HepG2 (cell line): ENCODE data around the gene PRKCZ. TPM values are rescaled to one million over a fixed set of nuclear protein-coding genes. Genes with fewer than 3 reads are reported as not detected.

ENCODE experiments used
- ATAC-seq: fragments of 200-7000 bp; cut with Tn5 transposase; 3 replicates; pipeline ENCODE4 v1.9.1; 2020; ENCODE audit warnings: mild to moderate bottlenecking, moderate library complexity
- BruUV-seq: library from RNA; stranded (reverse); fragments of 400-500 nt; replicated peaks from 2 replicates; lab custom pipeline; 2021; lab: Mats Ljungman, UMichigan
- CTCF ChIA-PET: fragments of 300-600 bp; formaldehyde crosslinking; extraction: SDS; loops from one replicate; lab custom pipeline; 2021; ENCODE audit warnings: low total read pairs, inconsistent platforms, low intra/inter-chr PET ratio; lab: Yijun Ruan, JAX
- POLR2A ChIA-PET: fragments of 350-600 bp; sonication (Branson Sonifier 250); formaldehyde crosslinking; loops from one replicate; lab custom pipeline; 2020; ENCODE audit warnings: antibody characterized with exemption, inconsistent platforms; lab: Yijun Ruan, JAX
- DNase-seq: peaks from one replicate; pipeline ENCODE4 v3.0.0-alpha.2; 2015; ENCODE audit warnings: low spot score
- FAIRE-seq: peaks from 3 replicates; lab custom pipeline; 2011; peaks lifted over from hg19 to GRCh38; lab: Jason Lieb, UNC
- H2AFZ ChIP-seq: one replicate; pipeline ENCODE4 v1.6.1; 2011; ENCODE audit warnings: low read length, inconsistent platforms
- H3K27ac ChIP-seq: fragments of 300-600 bp; 3 replicates; pipeline ENCODE4 v1.8.0; 2011; ENCODE audit warnings: mixed run types, mild to moderate bottlenecking, mixed read lengths, low read length, inconsistent platforms; ENCODE audit not compliant: insufficient read depth; ENCODE audit errors: extremely low read length
- H3K27me3 ChIP-seq, 2 experiments: fragments of 200-600 bp in 1 of 2; 2 replicates in 1 of 2; 3 replicates in 1 of 2; pipeline versions ENCODE4 v1.6.0 to v1.8.0; 2011; ENCODE audit warnings: low read length in 2 of 2, mild to moderate bottlenecking in 2 of 2, moderate library complexity in 2 of 2, inconsistent platforms in 1 of 2; ENCODE audit not compliant: insufficient read depth in 2 of 2, control insufficient read depth in 1 of 2
- H3K36me3 ChIP-seq, 2 experiments: fragments of 200-600 bp in 1 of 2; replicated peaks in 1 of 2; 2 replicates in 1 of 2; 3 replicates in 1 of 2; pipeline versions ENCODE4 v1.5.1 to v1.8.0; 2011; ENCODE audit warnings: low read length in 2 of 2, inconsistent platforms in 1 of 2; ENCODE audit not compliant: insufficient read depth in 2 of 2, control insufficient read depth in 1 of 2
- H3K4me1 ChIP-seq: 2 replicates; pipeline ENCODE4 v1.5.1; 2012; ENCODE audit warnings: low read length, inconsistent platforms; ENCODE audit not compliant: insufficient read depth
- H3K4me2 ChIP-seq: 2 replicates; pipeline ENCODE4 v1.6.0; 2011; ENCODE audit warnings: low read depth, low read length, inconsistent platforms
- H3K4me3 ChIP-seq, 3 experiments: fragments of 200-600 bp in 1 of 3; sonication (generic), shearing (Covaris generic) in 1 of 3; replicated peaks in 1 of 3; 2 replicates each; pipeline ENCODE4 v1.5.1; 2011 to 2016; ENCODE audit warnings: low read length in 3 of 3, inconsistent platforms in 2 of 3, low read depth in 2 of 3, mild to moderate bottlenecking in 2 of 3, control low read depth in 1 of 3, mixed read lengths in 1 of 3; ENCODE audit not compliant: insufficient read depth in 1 of 3
- H3K79me2 ChIP-seq: one replicate; pipeline ENCODE4 v1.6.1; 2011; ENCODE audit warnings: low read length, inconsistent platforms; ENCODE audit not compliant: insufficient read depth
- H3K9ac ChIP-seq: 2 replicates; pipeline ENCODE4 v1.6.0; 2011; ENCODE audit warnings: mild to moderate bottlenecking, low read depth, low read length, inconsistent platforms; ENCODE audit not compliant: insufficient read depth
- H3K9me3 ChIP-seq: 2 replicates; pipeline ENCODE4 v1.5.1; 2012; ENCODE audit warnings: mild to moderate bottlenecking, low read length
- H4K20me1 ChIP-seq: 2 replicates; pipeline ENCODE4 v1.6.0; 2011; ENCODE audit warnings: inconsistent platforms, mild to moderate bottlenecking, low read length, moderate library complexity; ENCODE audit not compliant: insufficient read depth
- AGO1 ChIP-seq: fragments of 200-400 bp; formaldehyde crosslinking; IDR thresholded peaks from 2 replicates; pipeline ENCODE4 v1.6.1; 2017; ENCODE audit warnings: mild to moderate bottlenecking, low read depth, low read length, moderate library complexity; ENCODE audit not compliant: poor library complexity, severe bottlenecking
- IRF2 ChIP-seq: IDR thresholded peaks from 2 replicates; pipeline ENCODE4 v1.6.1; 2018; ENCODE audit warnings: missing genetic modification reagents, missing compliant biosample characterization
- NONO ChIP-seq, 2 experiments: fragments of 450-650 bp in 1 of 2; sonication (generic) in 1 of 2; formaldehyde crosslinking in 1 of 2; IDR thresholded peaks in 1 of 2; conservative IDR thresholded peaks in 1 of 2; 2 replicates each; pipeline versions ENCODE4 v1.6.1 to v1.8.0; 2017 to 2022; ENCODE audit warnings: mild to moderate bottlenecking in 1 of 2, missing genetic modification reagents in 1 of 2, moderate library complexity in 1 of 2
- ZBTB38 ChIP-seq: sonication (generic); formaldehyde crosslinking; IDR thresholded peaks from 2 replicates; pipeline ENCODE4 v1.5.1; 2020; ENCODE audit warnings: mild to moderate bottlenecking, missing genetic modification reagents
- ZMYM2 ChIP-seq: sonication (generic); formaldehyde crosslinking; IDR thresholded peaks from 2 replicates; pipeline ENCODE4 v1.8.0; 2022; ENCODE audit warnings: mild to moderate bottlenecking, missing genetic modification reagents
- ZNF138 ChIP-seq: sonication (generic); formaldehyde crosslinking; IDR thresholded peaks from 2 replicates; pipeline ENCODE4 v1.5.0; 2020; ENCODE audit warnings: mild to moderate bottlenecking, low read depth, missing genetic modification reagents
- WGBS: methylation state at CpG from one replicate; pipeline ENCODE4 v1.1.6; 2017; ENCODE audit warnings: low lambda C conversion rate; 5-methylcytosine and 5-hydroxymethylcytosine counted together
- in situ Hi-C: cut with HindIII; loops from 2 replicates; pipeline ENCODE4 v1.10.0; 2017; ENCODE audit warnings: low pct_unique_long_range_greater_than_20kb; ENCODE audit not compliant: extremely low pct_ligation_motif_present
- intact Hi-C: fragments of 100-400 bp; cut with micrococcal nuclease; formaldehyde crosslinking; loops from one replicate; pipeline ENCODE4 v1.10.0; 2022; ENCODE audit not compliant: unreplicated experiment
- polyA plus RNA-seq, 8 experiments: library from polyadenylated mRNA; depleted of rRNA in 3 of 8; stranded (reverse) in 7 of 8; unstranded in 1 of 8; fragments of >200 nt; fragmentation: Illumina TruSeq in 4 of 8; extraction: Trizol in 4 of 8; gene quantifications; 2 replicates each; pipeline versions ENCODE4 v1.2.1 to v1.2.3, GENCODE V29; 2011 to 2016; ENCODE audit warnings: low read depth in 4 of 8, missing spikeins in 1 of 8, mixed read lengths in 1 of 8; ENCODE audit not compliant: insufficient read depth in 1 of 8
- total RNA-seq, 5 experiments: library from RNA; depleted of rRNA; stranded (reverse); fragments of >200 nt; fragmentation: Illumina TruSeq; extraction: Trizol; gene quantifications; 2 replicates each; pipeline ENCODE4 v1.2.3, GENCODE V29; 2016; ENCODE audit warnings: low read depth in 1 of 5
- TF ChIP-seq, protein P1 (sequence below): sonication (generic); formaldehyde crosslinking; IDR thresholded peaks from 2 replicates; pipeline ENCODE4 v1.9.0; 2022; ENCODE audit warnings: missing genetic modification reagents, mild to moderate bottlenecking, borderline replicate concordance
- TF ChIP-seq, protein P2 (sequence below): sonication (generic); formaldehyde crosslinking; IDR thresholded peaks from 2 replicates; pipeline ENCODE4 v1.5.1; 2020; ENCODE audit warnings: mild to moderate bottlenecking, missing genetic modification reagents, moderate library complexity

PRKCZ gene
- total and polyA plus RNA-seq, 2 of the 13 experiments (the other 11 are each of a cell fraction or from before 2014, with no cell fraction given), result 34.7 to 85.2 TPM

DNA sequence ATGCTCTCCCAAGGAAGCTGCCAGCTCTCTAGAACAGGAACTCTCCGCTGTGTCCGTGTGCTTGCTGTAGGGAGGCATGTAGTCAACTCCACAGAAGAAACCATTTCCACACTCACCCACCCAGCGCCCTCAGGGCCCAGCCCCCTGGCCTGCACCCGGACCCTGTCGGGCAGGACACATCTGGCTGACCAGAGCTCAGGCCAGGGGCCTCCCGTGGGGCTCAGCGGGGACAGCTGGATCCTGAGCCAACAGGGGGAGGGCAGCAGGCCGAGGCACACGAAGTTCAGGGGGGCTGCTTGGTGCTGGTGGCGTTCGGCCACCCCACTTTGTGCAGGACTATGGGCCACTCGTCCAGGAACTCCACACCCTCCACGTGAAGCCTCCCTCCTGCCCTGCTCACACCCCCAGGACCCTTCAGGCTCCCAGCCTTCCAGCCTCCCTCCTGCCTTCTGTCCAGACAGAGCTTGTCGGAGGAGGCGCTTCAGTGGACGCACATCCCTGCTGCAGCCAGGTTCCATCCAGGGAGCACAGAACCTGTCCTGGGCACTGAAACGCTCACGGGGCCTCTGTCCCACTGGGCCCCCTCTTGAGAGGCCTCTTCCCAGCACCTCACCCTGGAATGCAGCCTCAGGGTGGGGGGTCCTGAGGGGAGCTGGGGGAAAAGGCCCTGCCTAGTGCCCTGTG lies 159.3 kb downstream of the PRKCZ start:
- CTCF ChIA-PET, result no interaction called here
- no peaks in the 10 kb centered on the region for H4K20me1 ChIP-seq
- FAIRE-seq (no peak), DNase-seq (no peak), ATAC-seq (no peak)
- no peaks in the 10 kb centered on the region for H3K27me3 ChIP-seq
- POLR2A ChIA-PET, result interaction anchor here (0.9 to 8.5 kb wide), 7 partner anchors 10 to 29 kb away, joined by 3 to 178 read pairs (median 8); partner anchors contain the start of gene SKI
- H3K79me2 ChIP-seq, result no peaks in the 10 kb centered on the region
- TF ChIP-seq AGO1 (no peak), ZBTB38 (CRISPR knock-in tag) (0 out of 2 replicates have a peak, but pooled peaks have one; percentile 21), ZMYM2 (CRISPR knock-in tag) (no peak), NONO (IDR thresholded peaks at IDR 0.05) (no peak), NONO (CRISPR knock-in tag; conservative IDR thresholded peaks at IDR 0.05) (0 out of 2 replicates have a peak, but pooled peaks have one; percentile 22), IRF2 (CRISPR knock-in tag) (no peak), ZNF138 (CRISPR knock-in tag) (no peak)
- TF ChIP-seq, protein P1, sequence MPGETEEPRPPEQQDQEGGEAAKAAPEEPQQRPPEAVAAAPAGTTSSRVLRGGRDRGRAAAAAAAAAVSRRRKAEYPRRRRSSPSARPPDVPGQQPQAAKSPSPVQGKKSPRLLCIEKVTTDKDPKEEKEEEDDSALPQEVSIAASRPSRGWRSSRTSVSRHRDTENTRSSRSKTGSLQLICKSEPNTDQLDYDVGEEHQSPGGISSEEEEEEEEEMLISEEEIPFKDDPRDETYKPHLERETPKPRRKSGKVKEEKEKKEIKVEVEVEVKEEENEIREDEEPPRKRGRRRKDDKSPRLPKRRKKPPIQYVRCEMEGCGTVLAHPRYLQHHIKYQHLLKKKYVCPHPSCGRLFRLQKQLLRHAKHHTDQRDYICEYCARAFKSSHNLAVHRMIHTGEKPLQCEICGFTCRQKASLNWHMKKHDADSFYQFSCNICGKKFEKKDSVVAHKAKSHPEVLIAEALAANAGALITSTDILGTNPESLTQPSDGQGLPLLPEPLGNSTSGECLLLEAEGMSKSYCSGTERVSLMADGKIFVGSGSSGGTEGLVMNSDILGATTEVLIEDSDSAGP (CRISPR knock-in tag), result 0 out of 2 replicates have a peak, but pooled peaks have one; percentile 32
- TF ChIP-seq, protein P2, sequence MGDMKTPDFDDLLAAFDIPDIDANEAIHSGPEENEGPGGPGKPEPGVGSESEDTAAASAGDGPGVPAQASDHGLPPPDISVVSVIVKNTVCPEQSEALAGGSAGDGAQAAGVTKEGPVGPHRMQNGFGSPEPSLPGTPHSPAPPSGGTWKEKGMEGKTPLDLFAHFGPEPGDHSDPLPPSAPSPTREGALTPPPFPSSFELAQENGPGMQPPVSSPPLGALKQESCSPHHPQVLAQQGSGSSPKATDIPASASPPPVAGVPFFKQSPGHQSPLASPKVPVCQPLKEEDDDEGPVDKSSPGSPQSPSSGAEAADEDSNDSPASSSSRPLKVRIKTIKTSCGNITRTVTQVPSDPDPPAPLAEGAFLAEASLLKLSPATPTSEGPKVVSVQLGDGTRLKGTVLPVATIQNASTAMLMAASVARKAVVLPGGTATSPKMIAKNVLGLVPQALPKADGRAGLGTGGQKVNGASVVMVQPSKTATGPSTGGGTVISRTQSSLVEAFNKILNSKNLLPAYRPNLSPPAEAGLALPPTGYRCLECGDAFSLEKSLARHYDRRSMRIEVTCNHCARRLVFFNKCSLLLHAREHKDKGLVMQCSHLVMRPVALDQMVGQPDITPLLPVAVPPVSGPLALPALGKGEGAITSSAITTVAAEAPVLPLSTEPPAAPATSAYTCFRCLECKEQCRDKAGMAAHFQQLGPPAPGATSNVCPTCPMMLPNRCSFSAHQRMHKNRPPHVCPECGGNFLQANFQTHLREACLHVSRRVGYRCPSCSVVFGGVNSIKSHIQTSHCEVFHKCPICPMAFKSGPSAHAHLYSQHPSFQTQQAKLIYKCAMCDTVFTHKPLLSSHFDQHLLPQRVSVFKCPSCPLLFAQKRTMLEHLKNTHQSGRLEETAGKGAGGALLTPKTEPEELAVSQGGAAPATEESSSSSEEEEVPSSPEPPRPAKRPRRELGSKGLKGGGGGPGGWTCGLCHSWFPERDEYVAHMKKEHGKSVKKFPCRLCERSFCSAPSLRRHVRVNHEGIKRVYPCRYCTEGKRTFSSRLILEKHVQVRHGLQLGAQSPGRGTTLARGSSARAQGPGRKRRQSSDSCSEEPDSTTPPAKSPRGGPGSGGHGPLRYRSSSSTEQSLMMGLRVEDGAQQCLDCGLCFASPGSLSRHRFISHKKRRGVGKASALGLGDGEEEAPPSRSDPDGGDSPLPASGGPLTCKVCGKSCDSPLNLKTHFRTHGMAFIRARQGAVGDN (CRISPR knock-in tag), result peak; percentile 49; the same call in 1 of the 2 replicates
- no peak overlapping the region for H3K9ac ChIP-seq
- peak overlapping the region; percentile 22 for H3K27ac ChIP-seq
- no peak overlapping the region for H2AFZ ChIP-seq
- H3K4me2 ChIP-seq, result peak overlapping the region; percentile 98; the same call in 1 of the 2 replicates
- 58% methylated on average over 11 of the region's 18 CpGs for WGBS
- H3K36me3 ChIP-seq, result no peaks in the 10 kb centered on the region
- intact Hi-C loops (no loop called here), in situ Hi-C loops (no loop called here)
- no peak overlapping the region for H3K4me3 ChIP-seq
- peaks cover 72% of the 10 kb centered on the region for H3K4me1 ChIP-seq
- no peaks in the 10 kb centered on the region for H3K9me3 ChIP-seq
- BruUV-seq, result no TSS peak
